HG02943 (cell line): ENCODE results near the gene HS6ST3.

Experiments
- ATAC-seq: cut with Tn5 transposase; IDR thresholded peaks from one replicate; pipeline ENCODE4 v1.9.1; 2021; ENCODE audit warnings: mild to moderate bottlenecking, low read depth, moderate library complexity; ENCODE audit not compliant: unreplicated experiment

Gene HS6ST3

DNA sequence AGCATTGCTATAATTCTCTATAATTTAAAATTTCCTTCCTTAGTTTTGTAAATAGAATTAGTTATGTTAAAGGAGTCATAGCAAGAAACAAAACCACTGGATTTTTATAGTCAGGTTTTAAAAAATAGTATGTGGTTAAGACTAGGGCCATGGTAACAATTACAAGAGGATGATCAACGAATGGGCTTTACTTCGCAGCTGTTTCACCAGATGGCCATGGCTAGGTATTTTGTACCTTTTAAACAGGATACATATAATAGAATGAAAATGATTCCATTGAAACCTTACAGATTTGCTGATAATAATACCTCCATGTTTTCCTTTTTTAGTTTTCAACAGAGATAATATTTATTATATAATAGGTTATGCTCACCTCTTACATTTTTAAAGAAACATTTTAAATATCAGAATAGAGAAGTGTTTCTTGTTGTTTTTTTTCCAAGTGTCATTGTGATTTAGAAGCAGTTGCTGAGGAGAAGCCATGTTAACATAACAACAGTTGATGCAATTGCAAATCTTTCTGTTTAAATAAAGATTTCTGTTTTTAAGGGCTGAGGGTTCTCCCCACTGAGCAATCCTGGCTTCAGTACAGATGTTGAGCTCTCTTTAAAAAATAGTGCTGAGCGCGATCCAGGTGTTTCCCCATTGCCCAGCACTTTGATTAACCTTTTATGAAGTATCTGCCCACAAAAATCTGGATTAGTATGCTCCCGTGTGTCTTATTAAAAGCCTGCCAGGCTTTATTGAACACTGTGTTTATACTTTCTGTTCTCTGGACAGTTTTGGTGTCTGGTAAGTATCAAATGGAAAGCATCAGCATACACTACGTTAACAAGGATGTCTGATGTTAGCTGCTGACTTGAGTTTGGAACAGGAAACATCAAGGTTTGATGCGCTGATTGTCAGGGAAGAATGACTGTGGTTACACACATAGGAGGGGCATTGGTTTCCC, 205.3 kb downstream of the HS6ST3 start:
- ATAC-seq = no peak

DNA sequence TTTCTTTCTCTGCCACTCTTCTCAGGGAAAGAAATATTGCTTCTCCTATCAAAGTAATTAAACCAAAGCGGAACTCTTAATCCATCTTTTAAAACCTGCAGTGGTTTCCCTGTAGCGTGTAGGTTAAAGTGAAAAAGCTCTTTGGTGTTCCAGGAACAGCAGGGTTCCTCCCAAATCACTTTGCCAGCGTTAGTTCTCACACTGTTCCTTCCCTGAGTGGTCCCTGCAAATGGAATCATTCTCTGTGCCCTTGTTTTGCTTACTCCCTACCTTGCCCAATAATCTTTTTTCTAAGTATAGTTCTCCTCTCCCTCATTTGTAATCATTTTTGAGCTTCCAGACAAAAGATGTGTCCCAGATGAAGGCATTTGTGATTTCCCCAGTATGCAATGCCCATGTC, 207.5 kb downstream of the HS6ST3 start:
- no peak for ATAC-seq

DNA sequence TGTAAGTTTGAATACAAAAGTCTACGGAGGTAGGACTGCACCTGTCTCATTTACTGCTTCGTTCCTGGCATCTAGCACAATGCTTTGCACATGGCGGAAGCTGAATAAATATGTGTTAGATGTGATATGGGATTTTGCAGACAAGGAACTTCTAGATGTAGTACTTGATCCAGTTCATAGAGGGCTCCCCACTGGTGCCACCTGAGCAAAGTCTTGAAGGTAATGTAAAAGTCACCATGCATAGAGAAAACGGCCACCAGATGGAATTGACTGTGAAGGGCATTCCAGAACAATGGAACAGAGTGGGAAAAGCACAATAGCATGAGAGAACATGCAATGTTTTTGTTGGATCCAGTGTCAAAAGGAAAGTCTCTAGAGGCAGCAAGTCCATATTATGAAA, 209.3 kb downstream of the HS6ST3 start:
- no peak for ATAC-seq

DNA sequence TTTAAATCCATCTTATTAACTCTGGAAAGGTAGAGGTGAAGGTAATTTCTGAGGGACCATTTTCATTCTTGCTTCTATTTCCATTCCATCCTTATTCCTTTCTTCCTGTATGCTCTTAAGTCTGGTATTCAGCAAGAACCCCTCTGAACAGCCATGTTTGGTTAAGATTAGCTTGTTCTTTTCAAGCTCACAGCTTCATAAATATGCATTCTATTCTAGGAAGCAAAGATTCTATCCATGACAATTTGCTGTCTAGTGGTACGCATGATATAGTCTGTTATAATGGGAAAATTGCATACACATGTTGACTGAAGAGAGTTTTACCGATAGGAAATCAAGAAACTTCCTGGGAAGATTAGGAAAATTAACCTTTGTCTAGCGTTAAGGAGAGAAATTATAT, 218.7 kb downstream of the HS6ST3 start:
- ATAC-seq = no peak

DNA sequence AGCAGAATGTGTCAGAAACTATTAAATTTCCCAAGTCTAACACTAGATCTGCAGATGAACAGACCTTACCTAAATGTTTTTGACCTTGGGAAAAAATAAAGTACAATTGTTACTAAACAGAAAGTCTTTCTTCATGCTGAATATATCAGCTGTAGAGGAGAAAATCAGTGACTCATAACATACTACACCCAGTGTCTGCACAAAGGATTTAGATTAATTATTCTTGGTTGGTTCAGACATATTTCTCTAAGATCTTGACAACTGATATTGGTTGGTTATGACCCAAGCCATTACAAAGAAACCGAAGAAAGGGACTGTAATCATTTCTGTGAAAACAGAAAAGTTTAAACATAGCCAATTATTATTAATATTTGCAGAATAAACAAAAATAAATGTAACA, 225.1 kb downstream of the HS6ST3 start:
- no peak for ATAC-seq

DNA sequence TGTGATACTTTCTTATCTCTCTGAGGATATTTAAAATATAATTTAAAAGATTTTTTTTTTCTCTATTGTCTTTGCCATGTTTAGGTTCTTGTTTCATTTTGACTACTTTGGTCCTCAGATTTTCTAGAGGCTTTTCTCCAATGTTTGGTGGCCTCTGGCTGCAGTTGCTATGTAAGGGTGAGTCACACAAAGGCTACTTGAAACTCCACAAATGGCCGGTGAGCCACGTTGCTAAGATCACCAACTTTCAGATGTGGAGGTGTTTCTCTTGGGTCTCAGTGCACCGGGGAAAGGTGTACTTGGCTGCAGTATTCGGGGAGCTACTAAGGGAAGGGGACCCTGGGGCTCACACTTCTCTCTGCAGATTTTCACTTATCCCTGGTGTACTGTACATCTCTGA, 248.1 kb downstream of the HS6ST3 start:
- ATAC-seq = no peak

DNA sequence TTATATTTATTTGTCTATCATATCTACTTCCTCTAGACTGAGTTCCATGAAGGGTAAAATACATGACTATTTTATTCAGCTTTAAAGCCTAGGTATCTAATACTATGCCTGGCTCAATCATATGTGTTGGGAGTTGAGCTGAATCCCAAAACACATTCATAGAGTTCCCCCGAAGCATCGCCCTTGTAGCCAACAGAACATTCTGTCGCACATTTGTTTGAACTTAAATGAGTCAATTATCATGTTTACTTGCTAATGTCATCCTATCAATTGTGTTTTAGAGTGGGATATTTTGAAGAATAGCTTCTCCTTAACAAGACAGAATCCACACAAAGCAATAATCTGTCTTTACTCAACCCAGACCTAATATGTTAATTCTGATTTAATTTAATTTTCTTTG, 252.4 kb downstream of the HS6ST3 start:
- no peak for ATAC-seq

DNA sequence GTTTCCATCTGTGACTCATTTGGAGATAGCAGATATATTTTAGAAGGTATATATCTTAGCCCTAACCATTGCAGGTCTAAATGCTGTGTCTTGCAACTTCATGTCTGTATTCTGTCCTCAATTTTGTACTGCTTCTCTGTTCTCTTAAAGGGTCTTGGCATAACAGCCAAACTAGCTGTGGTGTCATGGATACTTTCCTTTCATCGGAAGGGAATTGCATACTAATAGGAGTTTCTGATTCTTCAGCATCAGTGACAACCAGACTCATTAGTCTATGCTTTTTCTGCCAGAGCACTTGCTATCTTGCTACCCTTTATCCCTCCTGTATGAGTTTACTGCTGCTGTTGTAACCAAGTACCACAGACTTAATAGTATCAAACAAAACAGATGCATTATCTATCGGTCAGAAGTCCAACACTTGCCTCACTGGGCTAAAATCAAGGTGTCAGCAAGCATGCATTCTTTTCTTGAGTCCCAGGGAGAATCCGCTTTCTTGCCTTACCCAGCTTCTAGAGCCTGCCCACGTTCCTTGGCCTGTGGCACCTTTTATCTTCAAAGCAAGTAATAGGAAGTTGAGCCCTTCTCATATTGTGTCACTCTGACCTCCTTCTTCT, 253.1 kb downstream of the HS6ST3 start:
- no peak for ATAC-seq

DNA sequence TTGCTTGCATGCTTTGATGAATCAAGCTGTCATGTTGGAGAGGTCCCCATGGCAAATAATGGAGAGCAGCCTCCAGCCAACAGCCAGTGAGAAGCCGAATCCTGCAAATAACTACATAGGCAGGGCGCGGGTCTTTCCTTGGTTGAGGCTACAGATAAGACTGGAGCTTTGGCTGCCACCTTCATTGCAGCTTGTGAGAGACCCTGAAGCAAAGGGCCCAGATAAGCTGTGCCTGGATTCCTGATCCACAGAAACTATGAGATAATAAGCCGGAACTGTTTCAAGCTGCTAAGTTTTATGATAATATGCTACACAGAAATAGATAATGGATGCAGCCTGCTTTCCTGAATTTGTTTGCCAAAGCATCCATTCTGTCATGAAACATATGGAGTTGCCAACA, 257.0 kb downstream of the HS6ST3 start:
- ATAC-seq = no peak

DNA sequence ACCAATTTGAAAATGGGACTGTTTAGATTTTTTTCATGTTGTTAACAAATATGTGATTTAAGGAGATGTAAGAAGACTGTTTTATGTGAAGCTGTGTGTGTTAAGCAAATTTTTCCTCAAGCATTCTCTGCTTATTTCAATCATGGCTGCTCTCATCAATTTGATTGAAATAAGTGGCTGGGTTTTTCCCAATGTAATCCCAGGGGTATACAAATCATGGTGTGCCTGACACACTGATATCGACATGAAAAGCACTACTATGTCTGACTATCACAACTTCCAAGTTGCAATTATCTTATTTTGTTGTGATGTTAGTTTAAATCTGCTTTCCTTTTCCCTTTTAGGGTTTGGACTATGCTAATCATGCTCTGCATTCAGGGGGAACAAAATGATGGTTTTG, 283.7 kb downstream of the HS6ST3 start:
- no peak for ATAC-seq

DNA sequence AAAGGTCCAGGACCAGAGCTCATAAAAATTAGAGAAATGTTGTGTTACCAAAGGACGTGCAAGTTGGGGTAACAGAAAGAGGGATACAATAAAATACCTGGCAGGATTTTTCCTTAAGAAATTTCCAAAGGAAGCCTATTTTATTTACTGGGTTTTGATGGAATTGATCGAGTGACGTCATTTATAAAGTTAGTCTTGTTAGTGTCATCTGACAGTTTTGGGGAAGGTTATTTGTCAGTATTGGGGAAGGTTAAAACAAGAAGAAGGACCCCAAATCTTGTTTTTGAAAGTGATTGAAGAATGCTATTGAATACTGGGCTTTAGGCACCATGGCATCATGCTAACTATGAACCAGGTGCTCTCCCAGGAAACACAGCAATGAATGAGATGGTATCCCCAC, 287.9 kb downstream of the HS6ST3 start:
- no peak for ATAC-seq

DNA sequence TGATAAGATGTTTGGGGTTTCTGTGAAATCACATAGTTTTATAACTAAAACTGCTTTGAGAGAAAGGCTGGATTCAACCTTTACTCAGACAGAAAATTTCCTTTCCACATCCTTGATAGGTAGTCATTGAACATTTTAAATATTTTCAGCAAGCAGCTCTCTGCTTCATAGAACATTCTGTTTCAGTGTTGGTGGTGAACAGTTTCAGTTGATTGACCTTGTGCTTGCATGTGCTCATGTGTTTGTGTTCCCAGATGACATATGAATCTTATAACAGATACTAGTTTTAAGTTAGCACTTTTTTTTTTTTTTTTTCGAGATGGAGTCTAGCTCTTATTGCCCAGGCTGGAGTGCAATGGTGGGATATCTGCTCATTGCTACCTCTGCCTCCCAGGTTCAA, 290.1 kb downstream of the HS6ST3 start:
- no peak for ATAC-seq

DNA sequence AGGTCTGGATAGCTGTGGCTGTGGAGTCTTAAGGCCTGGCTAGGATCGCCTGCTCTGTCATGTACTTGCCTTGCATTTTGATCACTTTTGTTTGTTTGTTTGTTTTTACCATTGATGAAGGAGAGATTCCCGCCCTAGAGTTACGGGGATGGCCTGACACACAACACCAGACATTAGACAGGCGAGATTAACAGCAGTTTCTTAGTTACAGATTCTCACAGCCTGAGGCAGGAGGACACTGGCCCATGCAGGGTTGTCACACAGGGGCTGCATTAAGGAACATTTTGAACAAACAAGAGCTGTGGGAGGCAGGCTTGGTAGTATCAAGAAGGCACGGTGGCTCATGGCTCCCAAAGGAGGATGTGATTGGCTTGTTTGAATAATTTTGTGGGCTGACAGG, 291.8 kb downstream of the HS6ST3 start:
- ATAC-seq = no peak

DNA sequence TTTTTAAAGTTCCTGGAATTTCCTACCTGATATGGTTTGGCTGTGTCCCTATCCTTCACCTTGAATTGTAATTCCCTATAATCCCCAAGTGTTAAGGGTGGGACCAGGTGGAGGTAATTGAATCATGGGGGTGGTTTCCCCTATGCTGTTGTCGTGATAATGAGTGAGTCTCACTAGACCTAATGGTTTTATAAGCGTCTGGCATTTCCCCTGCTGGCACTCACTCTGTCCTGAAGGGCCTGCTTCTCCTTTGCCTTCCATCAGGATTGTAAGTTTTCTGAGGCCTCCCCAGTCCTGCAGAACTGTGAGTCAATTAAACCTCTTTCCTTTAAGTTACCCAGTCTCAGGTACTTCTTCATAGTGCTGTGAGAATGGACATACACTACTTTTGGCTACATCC, 298.7 kb downstream of the HS6ST3 start:
- no peak for ATAC-seq

DNA sequence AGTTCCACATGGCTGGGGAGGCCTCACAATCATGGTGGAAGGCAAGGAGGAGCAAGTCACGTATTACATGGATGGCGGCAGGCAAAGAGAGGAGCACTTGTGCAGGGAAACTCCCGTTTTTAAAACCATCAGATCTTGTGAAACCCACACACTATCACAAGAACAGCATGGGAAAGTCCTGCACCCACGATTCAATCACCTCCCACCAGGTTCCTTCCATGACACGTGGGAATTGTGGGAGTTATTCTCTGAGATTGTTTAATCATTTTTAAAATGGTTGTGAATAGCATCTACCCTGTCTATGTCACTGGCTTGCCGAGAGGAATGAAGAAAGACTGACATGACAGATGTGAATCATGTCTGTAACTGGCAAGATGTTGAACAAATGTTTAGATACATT, 301.7 kb downstream of the HS6ST3 start:
- ATAC-seq = no peak

DNA sequence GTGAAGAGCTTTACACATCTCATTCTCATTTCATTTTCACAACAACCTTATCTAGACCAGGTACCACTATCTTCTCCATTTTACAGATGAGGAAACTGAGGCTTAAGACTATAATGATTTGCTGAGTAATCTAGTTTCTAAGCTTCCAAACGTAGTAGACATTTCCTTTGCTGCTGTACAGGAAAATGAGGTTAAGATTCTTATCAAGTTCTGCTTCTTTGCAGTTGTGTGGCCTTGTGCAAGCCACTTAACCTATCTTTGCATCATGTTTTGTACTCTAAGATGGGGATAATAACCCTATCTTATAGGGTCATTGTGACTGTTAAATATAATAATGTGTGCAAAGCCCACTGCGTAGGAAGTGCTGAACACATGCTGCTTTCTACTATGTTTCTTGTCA, 307.9 kb downstream of the HS6ST3 start:
- no peak for ATAC-seq

DNA sequence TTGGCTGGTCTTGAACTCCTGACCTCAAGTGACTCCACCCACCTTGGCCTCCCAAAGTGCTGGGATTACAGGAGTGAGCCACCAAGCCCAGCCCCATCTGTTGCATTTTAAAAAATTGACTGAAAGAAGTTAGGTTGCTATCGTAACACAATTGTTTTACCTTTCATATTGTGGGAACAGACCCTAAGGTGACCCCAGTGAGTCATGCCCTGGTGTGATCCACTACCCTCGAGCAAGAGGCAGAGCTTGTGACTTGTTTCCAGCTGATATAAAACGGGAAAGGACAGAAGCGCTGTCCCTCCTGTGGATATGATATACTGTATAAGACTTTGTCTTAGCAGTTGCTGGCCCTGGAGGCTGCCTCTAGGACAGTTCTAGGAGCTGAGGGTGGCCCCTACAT, 308.6 kb downstream of the HS6ST3 start:
- no peak for ATAC-seq

DNA sequence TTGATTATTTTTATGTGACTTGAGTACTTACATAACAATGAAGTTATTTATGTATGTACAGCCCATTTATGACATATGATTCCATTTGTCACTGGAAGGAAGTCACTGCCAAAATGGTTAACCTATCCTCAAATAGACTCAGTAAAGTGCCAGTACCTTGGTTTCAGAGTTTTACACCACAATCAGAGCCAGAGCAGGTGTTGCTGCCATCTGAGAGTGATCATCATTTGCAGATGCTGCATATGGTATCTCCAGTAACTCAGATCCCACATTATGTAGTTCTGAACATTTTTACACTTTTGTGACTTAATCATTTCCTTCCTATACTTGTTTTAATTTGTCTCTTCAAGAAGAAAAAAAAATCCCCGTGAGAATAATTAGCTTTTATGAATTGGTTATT, 313.3 kb downstream of the HS6ST3 start:
- ATAC-seq = no peak

DNA sequence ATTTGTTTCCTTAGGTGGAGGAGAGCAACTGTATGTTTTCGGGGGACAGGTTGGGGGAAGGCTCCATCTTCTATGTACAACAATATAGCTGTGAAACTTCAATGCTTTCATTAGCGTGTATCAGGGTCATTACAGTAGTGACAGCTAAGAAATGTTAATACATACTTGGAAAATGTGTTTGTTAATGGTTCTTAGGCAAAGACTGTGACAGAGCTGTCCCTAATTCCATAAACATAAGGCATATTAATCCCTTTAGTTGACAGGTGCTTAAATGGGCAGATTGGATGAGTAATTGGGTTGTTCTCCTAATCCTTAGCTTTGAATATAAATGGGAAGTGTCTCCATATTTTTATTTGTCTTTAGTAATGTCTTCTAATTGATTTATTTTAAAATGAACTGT, 313.7 kb downstream of the HS6ST3 start:
- ATAC-seq = no peak

DNA sequence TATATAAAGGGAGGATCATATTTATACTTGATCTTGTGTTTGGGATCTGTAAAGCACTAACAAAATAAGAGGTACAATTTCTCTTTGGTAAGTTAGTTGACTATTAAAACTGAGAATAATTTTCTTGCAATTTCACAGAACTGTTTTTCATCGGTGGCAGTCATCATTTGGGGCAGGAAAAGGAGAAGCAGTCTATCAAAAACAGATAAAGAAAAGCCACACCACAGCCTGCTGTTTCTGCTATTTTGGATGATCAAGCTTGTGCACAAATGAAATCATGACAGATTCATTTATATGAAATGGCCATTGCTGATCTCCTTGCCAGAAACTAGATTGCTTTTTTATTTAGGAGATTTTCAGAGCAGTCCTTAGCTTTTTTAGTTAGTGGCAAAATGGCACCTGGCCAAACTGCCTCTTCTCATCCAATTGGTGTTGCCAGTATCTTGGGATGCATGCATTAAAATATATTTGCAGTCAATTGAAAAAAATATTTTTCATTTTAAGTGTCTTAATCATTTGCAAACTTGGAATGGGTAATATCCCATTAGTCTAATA, 326.0 kb downstream of the HS6ST3 start:
- no peak for ATAC-seq

DNA sequence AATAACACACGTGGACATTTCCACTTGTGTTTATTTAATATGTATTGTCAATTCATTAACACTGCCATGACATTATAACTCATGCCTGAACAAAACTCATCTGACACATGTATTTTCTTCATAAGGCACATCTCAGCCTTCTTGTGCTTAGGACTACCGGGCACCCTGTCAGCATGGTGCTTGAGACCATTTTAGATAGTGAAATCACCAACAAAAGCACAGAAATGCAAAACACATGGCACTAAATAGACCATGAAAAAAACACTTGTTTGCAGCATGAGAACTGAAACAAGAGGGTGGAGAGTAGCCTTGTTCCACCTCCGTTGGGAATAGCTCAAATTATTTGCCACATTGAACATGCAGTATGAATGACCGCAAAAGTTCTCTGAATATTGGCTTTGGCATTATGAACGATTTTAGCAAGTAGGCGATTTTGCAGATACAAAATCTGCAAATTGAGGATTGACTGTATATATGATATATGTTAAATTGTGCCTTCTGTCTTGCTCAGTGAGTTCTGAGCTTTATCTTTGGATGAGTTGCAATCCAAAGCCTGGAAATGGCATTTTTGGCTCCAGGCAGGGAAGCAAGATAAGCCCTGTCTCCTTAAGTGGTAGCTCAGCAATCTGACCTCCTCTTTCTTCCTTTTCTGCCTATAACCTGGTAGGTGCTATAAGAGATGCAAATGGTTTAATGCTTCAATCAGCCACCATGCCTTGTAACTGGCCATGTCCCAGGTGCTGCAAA, 328.2 kb downstream of the HS6ST3 start:
- no peak for ATAC-seq
